Keratinocyte (primary cell): Measurements from ENCODE around the gene TSPEAR. TPM values are rescaled to one million over a fixed set of nuclear protein-coding genes. Genes with fewer than 3 reads are reported as not detected.
"Not testable (repeated sequence)": the region's sequence is repeated elsewhere in the genome, so short reads cannot be mapped to it uniquely, and the experiment has no call there.

Experiments
- DNase-seq: peaks from one replicate; pipeline ENCODE4 v3.0.0-alpha.2; 2011; ENCODE audit warnings: low read depth, missing footprints, low spot score
- FAIRE-seq: peaks from 2 replicates; lab custom pipeline; 2011; peaks lifted over from hg19 to GRCh38; lab: Jason Lieb, UNC
- H2AFZ ChIP-seq: 2 replicates; pipeline ENCODE4 v1.6.0; 2012; ENCODE audit warnings: low read length, control low read depth, inconsistent platforms; ENCODE audit not compliant: control insufficient read depth
- H3K27ac ChIP-seq: 2 replicates; pipeline ENCODE4 v1.5.1; 2011; ENCODE audit warnings: low read length; ENCODE audit not compliant: control insufficient read depth, insufficient read depth
- H3K27me3 ChIP-seq: 3 replicates; pipeline ENCODE4 v1.6.0; 2011; ENCODE audit warnings: low read length; ENCODE audit not compliant: control insufficient read depth, insufficient read depth; ENCODE audit errors: extremely low read depth
- H3K36me3 ChIP-seq, 2 experiments: 2 replicates in 1 of 2; 3 replicates in 1 of 2; pipeline ENCODE4 v1.5.1; 2011; ENCODE audit warnings: low read length in 2 of 2, mild to moderate bottlenecking in 1 of 2; ENCODE audit not compliant: control insufficient read depth in 2 of 2, insufficient read depth in 2 of 2; ENCODE audit errors: extremely low read depth in 1 of 2
- H3K4me1 ChIP-seq: 3 replicates; pipeline ENCODE4 v1.5.1; 2011; ENCODE audit warnings: low read length; ENCODE audit not compliant: control insufficient read depth, insufficient read depth; ENCODE audit errors: extremely low read depth
- H3K4me2 ChIP-seq: 3 replicates; pipeline ENCODE4 v1.6.0; 2011; ENCODE audit warnings: low read depth, low read length; ENCODE audit not compliant: control insufficient read depth, insufficient read depth; ENCODE audit errors: extremely low read depth
- H3K4me3 ChIP-seq, 3 experiments: fragments of 200-600 bp in 1 of 3; sonication (generic) in 1 of 3; 2 replicates in 2 of 3; 3 replicates in 1 of 3; pipeline ENCODE4 v1.5.1; 2011 to 2016; ENCODE audit warnings: low read length in 3 of 3, mild to moderate bottlenecking in 3 of 3, control low read depth in 2 of 3, inconsistent platforms in 1 of 3, low read depth in 1 of 3, mixed read lengths in 1 of 3, mixed run types in 1 of 3, moderate library complexity in 1 of 3; ENCODE audit not compliant: control insufficient read depth in 2 of 3, insufficient read depth in 2 of 3; ENCODE audit errors: extremely low read depth in 1 of 3
- H3K79me2 ChIP-seq: 2 replicates; pipeline ENCODE4 v1.6.0; 2012; ENCODE audit warnings: low read length; ENCODE audit not compliant: control insufficient read depth, insufficient read depth
- H3K9ac ChIP-seq: 3 replicates; pipeline ENCODE4 v1.6.0; 2011; ENCODE audit warnings: low read length; ENCODE audit not compliant: control insufficient read depth, insufficient read depth; ENCODE audit errors: extremely low read depth
- H3K9me1 ChIP-seq: 3 replicates; pipeline ENCODE4 v1.6.0; 2011; ENCODE audit warnings: low read length; ENCODE audit not compliant: control insufficient read depth, insufficient read depth; ENCODE audit errors: extremely low read depth
- H3K9me3 ChIP-seq: 2 replicates; pipeline ENCODE4 v1.5.1; 2012; ENCODE audit warnings: low read depth, low read length; ENCODE audit not compliant: control insufficient read depth
- H4K20me1 ChIP-seq: 3 replicates; pipeline ENCODE4 v1.6.0; 2011; ENCODE audit warnings: low read length; ENCODE audit not compliant: control insufficient read depth, insufficient read depth; ENCODE audit errors: extremely low read depth
- CTCF ChIP-seq, 3 experiments: IDR thresholded peaks in 1 of 3; conservative IDR thresholded peaks in 1 of 3; optimal IDR thresholded peaks in 1 of 3; 2 replicates in 2 of 3; 3 replicates in 1 of 3; pipeline versions ENCODE3 to v1.5.1; 2011; ENCODE audit warnings: low read length in 3 of 3, mild to moderate bottlenecking in 3 of 3, moderate library complexity in 2 of 3, control low read depth in 1 of 3, inconsistent platforms in 1 of 3; ENCODE audit not compliant: insufficient read depth in 2 of 3; ENCODE audit errors: extremely low read depth in 1 of 3
- EZH2 ChIP-seq: IDR thresholded peaks from one replicate; pipeline ENCODE4 v1.6.1; 2012; ENCODE audit warnings: inconsistent platforms, mild to moderate bottlenecking, low read length, moderate library complexity
- dilution Hi-C: fragments of 300-500 bp; cut with MboI; formaldehyde crosslinking; loops from one replicate; pipeline ENCODE4 v1.7.0; 2020; ENCODE audit warnings: low sequenced_read_pairs; ENCODE audit not compliant: extremely low pct_ligation_motif_present
- polyA plus RNA-seq, 5 experiments: library from polyadenylated mRNA; depleted of rRNA in 3 of 5; stranded (reverse) in 3 of 5; stranded (forward) in 1 of 5; unstranded in 1 of 5; fragments of >200 nt; gene quantifications; 1 replicate in 1 of 5; 2 replicates in 3 of 5; 3 replicates in 1 of 5; pipeline versions ENCODE4 v1.2.1 to v1.2.3, GENCODE V29; 2011 to 2012; ENCODE audit warnings: missing spikeins in 2 of 5, low read depth in 1 of 5, low replicate concordance in 1 of 5

TSPEAR gene
- polyA plus RNA-seq, 1 donor (not counting 4 experiments of a cell fraction or from before 2014, with no cell fraction given) = 0.12 TPM

- TF ChIP-seq CTCF (optimal IDR thresholded peaks at IDR 0.05 in 1 of 3, IDR thresholded peaks at IDR 0.05 in 1 of 3, conservative IDR thresholded peaks at IDR 0.05 in 1 of 3; ENCODE audit: extremely low read depth in 1 of 3, insufficient read depth in 2 of 3, low read length in 3 of 3) (no peak), EZH2 (no peak)
- H2AFZ ChIP-seq = no peak overlapping the region
- H3K4me3 ChIP-seq = no peak overlapping the region
- H3K9me3 ChIP-seq = peaks cover 10% of the 10 kb centered on the region
- H3K79me2 ChIP-seq = no peaks in the 10 kb centered on the region
- H3K27me3 ChIP-seq = no peaks in the 10 kb centered on the region
- H3K36me3 ChIP-seq = no peaks in the 10 kb centered on the region
- dilution Hi-C loops = no loop called here
- H3K9ac ChIP-seq = no peak overlapping the region
- H3K4me2 ChIP-seq = no peak overlapping the region
- H3K27ac ChIP-seq = no peak overlapping the region
- no peaks in the 10 kb centered on the region for H4K20me1 ChIP-seq
- no peak for DNase-seq
- no peak for FAIRE-seq
- H3K4me1 ChIP-seq = no peaks in the 10 kb centered on the region
- no peaks in the 10 kb centered on the region for H3K9me1 ChIP-seq
These were observed 82.5 kb downstream of the TSPEAR start for GRCh38 chr21:44628707-44629391.

GRCh38 chr21:44627831-44628233, 83.5 kb downstream of the TSPEAR start:
- dilution Hi-C loops = not testable (repeated sequence)

GRCh38 chr21:44627181-44627822, 84.1 kb downstream of the TSPEAR start:
- H3K4me1 ChIP-seq, H3K79me2 ChIP-seq, H3K4me2 ChIP-seq, DNase-seq, H2AFZ ChIP-seq, H3K27ac ChIP-seq, H3K27me3 ChIP-seq, dilution Hi-C loops, H4K20me1 ChIP-seq, H3K4me3 ChIP-seq, FAIRE-seq, H3K36me3 ChIP-seq, H3K9me1 ChIP-seq, H3K9ac ChIP-seq: not testable (repeated sequence)
- H3K9me3 ChIP-seq = peaks cover 14% of the 10 kb centered on the region

More at GRCh38 chr21:44627831-44628233, 83.5 kb downstream of the TSPEAR start:
- not testable (repeated sequence) for H3K9me1 ChIP-seq, H3K4me3 ChIP-seq, H3K27me3 ChIP-seq, H3K9ac ChIP-seq, H3K4me1 ChIP-seq, H3K27ac ChIP-seq, H3K79me2 ChIP-seq, H3K4me2 ChIP-seq, DNase-seq, H2AFZ ChIP-seq, FAIRE-seq, H4K20me1 ChIP-seq, H3K36me3 ChIP-seq
- peaks cover 13% of the 10 kb centered on the region for H3K9me3 ChIP-seq
